BE2C (cell line): ENCODE data around the gene CFAP54.

ENCODE experiments used
- DNase-seq: peaks from one replicate; pipeline ENCODE4 v3.0.0-alpha.2; 2020
- H3K27me3 ChIP-seq: fragments of 250-450 bp; sonication (Bioruptor Pico); 2 replicates; pipeline ENCODE4 v1.5.1; 2020; ENCODE audit warnings: mild to moderate bottlenecking
- H3K36me3 ChIP-seq: fragments of 250-450 bp; sonication (Bioruptor Pico); 2 replicates; pipeline ENCODE4 v1.5.1; 2020; ENCODE audit warnings: mild to moderate bottlenecking
- H3K4me1 ChIP-seq: fragments of 250-450 bp; sonication (Bioruptor Pico); 2 replicates; pipeline ENCODE4 v1.5.1; 2020
- H3K4me3 ChIP-seq: 2 replicates; pipeline ENCODE4 v1.5.1; 2011; ENCODE audit warnings: low read depth, low read length
- H3K9me3 ChIP-seq: fragments of 250-450 bp; sonication (Bioruptor Pico); 2 replicates; pipeline ENCODE4 v1.5.1; 2020
- TF ChIP-seq, protein P1 (sequence below): IDR thresholded peaks from 2 replicates; pipeline ENCODE4 v1.5.1; 2012; ENCODE audit warnings: mild to moderate bottlenecking, low read depth, low read length

Gene CFAP54

GRCh38 chr12:96810057-96810456 is 320.7 kb downstream of the CFAP54 start:
- no peak for DNase-seq
- no peaks in the 10 kb centered on the region for H3K27me3 ChIP-seq
- no peaks in the 10 kb centered on the region for H3K4me1 ChIP-seq
- no peaks in the 10 kb centered on the region; the same call in 1 of the 2 replicates for H3K9me3 ChIP-seq
- TF ChIP-seq, protein P1, sequence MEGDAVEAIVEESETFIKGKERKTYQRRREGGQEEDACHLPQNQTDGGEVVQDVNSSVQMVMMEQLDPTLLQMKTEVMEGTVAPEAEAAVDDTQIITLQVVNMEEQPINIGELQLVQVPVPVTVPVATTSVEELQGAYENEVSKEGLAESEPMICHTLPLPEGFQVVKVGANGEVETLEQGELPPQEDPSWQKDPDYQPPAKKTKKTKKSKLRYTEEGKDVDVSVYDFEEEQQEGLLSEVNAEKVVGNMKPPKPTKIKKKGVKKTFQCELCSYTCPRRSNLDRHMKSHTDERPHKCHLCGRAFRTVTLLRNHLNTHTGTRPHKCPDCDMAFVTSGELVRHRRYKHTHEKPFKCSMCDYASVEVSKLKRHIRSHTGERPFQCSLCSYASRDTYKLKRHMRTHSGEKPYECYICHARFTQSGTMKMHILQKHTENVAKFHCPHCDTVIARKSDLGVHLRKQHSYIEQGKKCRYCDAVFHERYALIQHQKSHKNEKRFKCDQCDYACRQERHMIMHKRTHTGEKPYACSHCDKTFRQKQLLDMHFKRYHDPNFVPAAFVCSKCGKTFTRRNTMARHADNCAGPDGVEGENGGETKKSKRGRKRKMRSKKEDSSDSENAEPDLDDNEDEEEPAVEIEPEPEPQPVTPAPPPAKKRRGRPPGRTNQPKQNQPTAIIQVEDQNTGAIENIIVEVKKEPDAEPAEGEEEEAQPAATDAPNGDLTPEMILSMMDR, result no peak
- H3K4me3 ChIP-seq, result no peak overlapping the region
- no peaks in the 10 kb centered on the region for H3K36me3 ChIP-seq

- no peaks in the 10 kb centered on the region for H3K36me3 ChIP-seq
- H3K4me3 ChIP-seq, result no peak overlapping the region
- H3K9me3 ChIP-seq, result no peaks in the 10 kb centered on the region; the same call in 1 of the 2 replicates
- TF ChIP-seq, protein P1, result no peak
- H3K27me3 ChIP-seq, result no peaks in the 10 kb centered on the region
- H3K4me1 ChIP-seq, result no peaks in the 10 kb centered on the region
- DNase-seq, result no peak
These were observed 321.1 kb downstream of the CFAP54 start for GRCh38 chr12:96810477-96810876.

GRCh38 chr12:96811083-96811482 is 321.7 kb downstream of the CFAP54 start:
- Histone ChIP-seq H3K4me3 (no peak overlapping the region), H3K4me1 (no peaks in the 10 kb centered on the region), H3K27me3 (no peaks in the 10 kb centered on the region), H3K9me3 (no peaks in the 10 kb centered on the region; the same call in 1 of the 2 replicates), H3K36me3 (no peaks in the 10 kb centered on the region)
- TF ChIP-seq, protein P1, result no peak
- DNase-seq, result no peak

DNA sequence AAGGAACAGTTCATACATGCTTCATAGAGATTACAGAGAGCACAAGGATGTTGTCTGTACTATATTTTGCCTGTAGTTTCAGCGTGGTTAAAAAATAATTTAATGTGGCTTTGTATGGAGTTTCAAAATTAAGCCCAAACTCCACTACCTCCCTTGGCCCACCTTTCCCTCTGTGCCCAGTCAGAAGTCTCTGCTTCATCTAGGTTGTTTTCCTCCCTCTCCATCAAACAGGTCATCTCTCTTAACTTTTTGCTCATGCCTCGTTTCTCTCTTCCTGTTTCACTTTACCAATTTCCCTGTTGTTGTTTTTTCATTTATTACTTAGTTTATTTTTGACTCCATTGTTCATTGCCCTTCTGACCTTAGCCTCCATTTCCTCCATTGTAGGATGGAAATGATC is 322.8 kb downstream of the CFAP54 start:
- Histone ChIP-seq H3K27me3 (no peaks in the 10 kb centered on the region), H3K36me3 (no peaks in the 10 kb centered on the region), H3K4me3 (no peak overlapping the region), H3K4me1 (no peaks in the 10 kb centered on the region), H3K9me3 (no peaks in the 10 kb centered on the region)
- no peak for DNase-seq
- TF ChIP-seq, protein P1, result no peak

- no peak for DNase-seq
- no peaks in the 10 kb centered on the region for H3K4me1 ChIP-seq
- H3K27me3 ChIP-seq, result no peaks in the 10 kb centered on the region
- H3K4me3 ChIP-seq, result no peak overlapping the region
- TF ChIP-seq, protein P1, result no peak
- H3K36me3 ChIP-seq, result no peaks in the 10 kb centered on the region
- H3K9me3 ChIP-seq, result no peaks in the 10 kb centered on the region
These were observed 324.8 kb downstream of the CFAP54 start for GRCh38 chr12:96814200-96814599.

GRCh38 chr12:96821592-96821991 is 332.2 kb downstream of the CFAP54 start:
- no peak for DNase-seq
- H3K36me3 ChIP-seq, result no peaks in the 10 kb centered on the region
- H3K4me1 ChIP-seq, result no peaks in the 10 kb centered on the region
- TF ChIP-seq, protein P1, result no peak
- H3K9me3 ChIP-seq, result no peaks in the 10 kb centered on the region
- H3K27me3 ChIP-seq, result no peaks in the 10 kb centered on the region
- no peak overlapping the region for H3K4me3 ChIP-seq
